GM12891 (cell line): ENCODE data around the gene PIP4K2B.

Experiments used
- POLR2A ChIP-seq: IDR thresholded peaks from 2 replicates; pipeline ENCODE4 v1.6.1; 2011; ENCODE audit warnings: low read depth, low read length, control low read depth
- SPI1 ChIP-seq: IDR thresholded peaks from 2 replicates; pipeline ENCODE4 v1.6.1; 2011; ENCODE audit warnings: low read depth, low read length, control low read depth

- TF ChIP-seq POLR2A (no peak), SPI1 (no peak)
These were observed 74.9 kb downstream of the PIP4K2B start for GRCh38 chr17:38724337-38724988.
